Spinal cord (tissue), 10 donors: ENCODE results near the gene RUVBL1. TPM values are rescaled to one million over a fixed set of nuclear protein-coding genes. Genes with fewer than 3 reads are reported as not detected.
A peak's percentile ranks its signal among the peaks of the same experiment; 100 is the strongest.

Experiments used
- DNase-seq, 6 donors: peaks; one replicate each; pipeline versions ENCODE4 v3.0.0 to v3.0.0-alpha.2; 2013 to 2015; ENCODE audit warnings: low spot score in 6 of 6, low read depth in 4 of 6
- H3K27ac ChIP-seq: one replicate; pipeline ENCODE4 v1.5.1; 2013; ENCODE audit warnings: low read depth, low read length, control low read depth
- H3K27me3 ChIP-seq: one replicate; pipeline ENCODE4 v1.6.1; 2013; ENCODE audit warnings: low read length; ENCODE audit not compliant: control insufficient read depth, insufficient read depth
- H3K36me3 ChIP-seq: one replicate; pipeline ENCODE4 v1.6.1; 2013; ENCODE audit warnings: low read length; ENCODE audit not compliant: control insufficient read depth, insufficient read depth
- H3K4me1 ChIP-seq: one replicate; pipeline ENCODE4 v1.6.1; 2013; ENCODE audit warnings: low read length; ENCODE audit not compliant: control insufficient read depth, insufficient read depth
- H3K4me3 ChIP-seq: one replicate; pipeline ENCODE4 v1.5.1; 2013; ENCODE audit warnings: low read depth, low read length, control low read depth
- H3K9me3 ChIP-seq: one replicate; pipeline ENCODE4 v1.6.1; 2013; ENCODE audit warnings: low read length; ENCODE audit not compliant: control insufficient read depth, insufficient read depth
- WGBS: methylation state at CpG from one replicate; pipeline ENCODE4 v1.1.5; 2013; ENCODE audit warnings: missing lambda C conversion rate; ENCODE audit not compliant: insufficient coverage; 5-methylcytosine and 5-hydroxymethylcytosine counted together
- polyA plus RNA-seq, 2 donors: library from polyadenylated mRNA; unstranded; fragments of 120-200 nt; gene quantifications; one replicate each; pipeline ENCODE4 v1.2.1, GENCODE V29; 2013; ENCODE audit not compliant: insufficient read length in 2 of 2
- total RNA-seq, 2 donors: library from RNA; depleted of rRNA in 1 of 2; stranded (reverse); fragments of 120-200 nt in 1 of 2; fragments of >200 nt in 1 of 2; gene quantifications; one replicate each; pipeline versions ENCODE4 v1.2.3 to v1.2.4, GENCODE V29; 2013 to 2014
- donor health status: healthy.

RUVBL1 gene
- total and polyA plus RNA-seq, 4 donors, result 37.0 to 58.6 (median 47.8) TPM

GRCh38 chr3:128143496-128143895 is 19.9 kb upstream of the RUVBL1 start:
- DNase-seq, result no peak
- H3K9me3 ChIP-seq, result no peaks in the 10 kb centered on the region
- H3K4me3 ChIP-seq, result no peak overlapping the region
- 96% methylated on average over 4 of the region's 4 CpGs for WGBS
- H3K4me1 ChIP-seq, result no peaks in the 10 kb centered on the region
- H3K36me3 ChIP-seq, result peaks cover 4% of the 10 kb centered on the region
- H3K27ac ChIP-seq, result no peak overlapping the region
- H3K27me3 ChIP-seq, result no peaks in the 10 kb centered on the region

- no peak overlapping the region for H3K27ac ChIP-seq
- WGBS, result 61% methylated on average over 3 of the region's 3 CpGs
- no peaks in the 10 kb centered on the region for H3K4me1 ChIP-seq
- H3K36me3 ChIP-seq, result no peaks in the 10 kb centered on the region
- no peak overlapping the region for H3K4me3 ChIP-seq
- no peaks in the 10 kb centered on the region for H3K9me3 ChIP-seq
- DNase-seq, result peak in 2 of 6 donors; percentile 22 to 24
- peaks cover under 1% of the 10 kb centered on the region for H3K27me3 ChIP-seq
Measured at GRCh38 chr3:128133273-128133883, 9.8 kb upstream of the RUVBL1 start.

GRCh38 chr3:128131897-128132646 is 8.5 kb upstream of the RUVBL1 start:
- no peak overlapping the region for H3K4me3 ChIP-seq
- no peaks in the 10 kb centered on the region for H3K4me1 ChIP-seq
- DNase-seq, result no peak
- H3K27ac ChIP-seq, result no peak overlapping the region
- peaks cover 5% of the 10 kb centered on the region for H3K27me3 ChIP-seq
- no peaks in the 10 kb centered on the region for H3K36me3 ChIP-seq
- H3K9me3 ChIP-seq, result no peaks in the 10 kb centered on the region
- WGBS, result 82% methylated on average over 7 of the region's 7 CpGs

GRCh38 chr3:128128251-128128650 is 4.6 kb upstream of the RUVBL1 start:
- H3K4me3 ChIP-seq, result no peak overlapping the region
- H3K36me3 ChIP-seq, result no peaks in the 10 kb centered on the region
- H3K9me3 ChIP-seq, result no peaks in the 10 kb centered on the region
- no peaks in the 10 kb centered on the region for H3K4me1 ChIP-seq
- no peak overlapping the region for H3K27ac ChIP-seq
- no CpG with 5 or more reads among the region's 1 CpG for WGBS
- peaks cover 5% of the 10 kb centered on the region for H3K27me3 ChIP-seq
- no peak for DNase-seq

- H3K4me1 ChIP-seq, result no peaks in the 10 kb centered on the region
- 56% methylated on average over 2 of the region's 2 CpGs for WGBS
- H3K27ac ChIP-seq, result no peak overlapping the region
- H3K4me3 ChIP-seq, result no peak overlapping the region
- peaks cover 5% of the 10 kb centered on the region for H3K27me3 ChIP-seq
- H3K9me3 ChIP-seq, result no peaks in the 10 kb centered on the region
- no peaks in the 10 kb centered on the region for H3K36me3 ChIP-seq
- DNase-seq, result no peak
Measured at GRCh38 chr3:128127236-128127635, 3.6 kb upstream of the RUVBL1 start.

- Histone ChIP-seq H3K9me3 (no peaks in the 10 kb centered on the region), H3K36me3 (peaks cover 9% of the 10 kb centered on the region), H3K4me3 (peak overlapping the region; percentile 62), H3K27ac (peak overlapping the region; percentile 26), H3K27me3 (peaks cover 3% of the 10 kb centered on the region), H3K4me1 (no peaks in the 10 kb centered on the region)
- WGBS, result under 1% methylated on average over 17 of the region's 22 CpGs
- no peak for DNase-seq
Measured at GRCh38 chr3:128123156-128123537, 465 bp downstream of the RUVBL1 start.

GRCh38 chr3:128122013-128122412 is 1.6 kb downstream of the RUVBL1 start:
- DNase-seq, result no peak
- WGBS, result no CpG with 5 or more reads among the region's 1 CpG
- Histone ChIP-seq H3K27ac (no peak overlapping the region), H3K4me3 (no peak overlapping the region), H3K27me3 (no peaks in the 10 kb centered on the region), H3K36me3 (peaks cover 12% of the 10 kb centered on the region), H3K9me3 (no peaks in the 10 kb centered on the region), H3K4me1 (no peaks in the 10 kb centered on the region)

- no peak overlapping the region for H3K4me3 ChIP-seq
- WGBS, result 84% methylated on average over 6 of the region's 9 CpGs
- DNase-seq, result no peak
- H3K27me3 ChIP-seq, result no peaks in the 10 kb centered on the region
- H3K4me1 ChIP-seq, result no peaks in the 10 kb centered on the region
- H3K27ac ChIP-seq, result no peak overlapping the region
- peaks cover 35% of the 10 kb centered on the region for H3K36me3 ChIP-seq
- no peaks in the 10 kb centered on the region for H3K9me3 ChIP-seq
Measured at GRCh38 chr3:128113817-128114794, 9.5 kb downstream of the RUVBL1 start.

GRCh38 chr3:128112357-128112968 is 11.1 kb downstream of the RUVBL1 start:
- Histone ChIP-seq H3K4me3 (no peak overlapping the region), H3K9me3 (no peaks in the 10 kb centered on the region), H3K36me3 (peaks cover 35% of the 10 kb centered on the region), H3K27ac (no peak overlapping the region), H3K27me3 (no peaks in the 10 kb centered on the region), H3K4me1 (no peaks in the 10 kb centered on the region)
- no peak for DNase-seq
- WGBS, result 83% methylated on average over 3 of the region's 7 CpGs
